Liver (tissue), 9 donors: ENCODE results near the gene AMPH. TPM values are rescaled to one million over a fixed set of nuclear protein-coding genes. Genes with fewer than 3 reads are reported as not detected.

ENCODE experiments used
- DNase-seq: peaks from one replicate; pipeline ENCODE4 v3.0.0-alpha.2; 2017; ENCODE audit warnings: low spot score
- H3K27ac ChIP-seq, 2 donors: one replicate each; pipeline ENCODE4 v1.7.0; 2013; ENCODE audit warnings: inconsistent platforms in 2 of 2, low read length in 2 of 2, control low read depth in 1 of 2, low read depth in 1 of 2, mild to moderate bottlenecking in 1 of 2
- H3K27me3 ChIP-seq, 4 donors: one replicate each; pipeline versions ENCODE4 v1.6.1 to v1.7.0; 2013; ENCODE audit warnings: low read length in 3 of 4, inconsistent platforms in 1 of 4, mild to moderate bottlenecking in 1 of 4, moderate library complexity in 1 of 4; ENCODE audit not compliant: control insufficient read depth in 4 of 4, insufficient read depth in 4 of 4
- H3K36me3 ChIP-seq, 4 donors: one replicate each; pipeline versions ENCODE4 v1.6.1 to v1.7.0; 2013; ENCODE audit warnings: low read length in 3 of 4, mild to moderate bottlenecking in 3 of 4, low read depth in 1 of 4, moderate library complexity in 1 of 4; ENCODE audit not compliant: control insufficient read depth in 4 of 4, insufficient read depth in 3 of 4
- H3K4me1 ChIP-seq, 4 donors: one replicate each; pipeline versions ENCODE4 v1.6.1 to v1.7.0; 2013; ENCODE audit warnings: low read length in 3 of 4, mild to moderate bottlenecking in 3 of 4, moderate library complexity in 1 of 4; ENCODE audit not compliant: control insufficient read depth in 4 of 4, insufficient read depth in 4 of 4
- H3K4me3 ChIP-seq, 3 donors: one replicate each; pipeline versions ENCODE4 v1.6.1 to v1.7.0; 2013; ENCODE audit warnings: low read length in 3 of 3, control low read depth in 1 of 3, low read depth in 1 of 3, mild to moderate bottlenecking in 1 of 3
- H3K9ac ChIP-seq, 2 donors: one replicate each; pipeline ENCODE4 v1.7.0; 2013; ENCODE audit warnings: low read length in 2 of 2, mild to moderate bottlenecking in 2 of 2, moderate library complexity in 2 of 2, control low read depth in 1 of 2, low read depth in 1 of 2
- H3K9me3 ChIP-seq, 4 donors: one replicate each; pipeline versions ENCODE4 v1.6.1 to v1.7.0; 2013; ENCODE audit warnings: low read length in 3 of 4; ENCODE audit not compliant: control insufficient read depth in 4 of 4
- EGR1 ChIP-seq, 2 donors: IDR thresholded peaks; 2 replicates each; pipeline ENCODE4 v1.6.1; 2016 to 2018; ENCODE audit warnings: antibody characterized with exemption in 2 of 2, low read depth in 2 of 2
- FOXA1 ChIP-seq: IDR thresholded peaks from 2 replicates; pipeline ENCODE4 v1.6.1; 2016; ENCODE audit warnings: antibody characterized with exemption
- FOXA2 ChIP-seq: IDR thresholded peaks from 2 replicates; pipeline ENCODE4 v1.6.1; 2016; ENCODE audit warnings: antibody characterized with exemption
- GABPA ChIP-seq, 2 donors: IDR thresholded peaks in 1 of 2; conservative IDR thresholded peaks in 1 of 2; 2 replicates each; pipeline ENCODE4 v1.6.1; 2016; ENCODE audit warnings: antibody characterized with exemption in 2 of 2, mild to moderate bottlenecking in 1 of 2, moderate library complexity in 1 of 2
- HNF4A ChIP-seq, 2 donors: conservative IDR thresholded peaks; 2 replicates each; pipeline ENCODE4 v1.6.1; 2016; ENCODE audit warnings: antibody characterized with exemption in 2 of 2, mild to moderate bottlenecking in 2 of 2
- NR2F2 ChIP-seq: IDR thresholded peaks from 2 replicates; pipeline ENCODE4 v1.6.1; 2016; ENCODE audit warnings: antibody characterized with exemption
- RAD21 ChIP-seq, 2 donors: IDR thresholded peaks; 2 replicates each; pipeline ENCODE4 v1.6.1; 2016; ENCODE audit warnings: antibody characterized with exemption in 2 of 2, mild to moderate bottlenecking in 2 of 2
- RXRA ChIP-seq, 2 donors: IDR thresholded peaks; 2 replicates each; pipeline ENCODE4 v1.6.1; 2017 to 2018; ENCODE audit warnings: antibody characterized with exemption in 2 of 2, mild to moderate bottlenecking in 1 of 2
- SP1 ChIP-seq: IDR thresholded peaks from 2 replicates; pipeline ENCODE4 v1.6.1; 2018; ENCODE audit warnings: antibody characterized with exemption, mild to moderate bottlenecking
- TAF1 ChIP-seq: conservative IDR thresholded peaks from 2 replicates; pipeline ENCODE4 v1.6.1; 2016; ENCODE audit warnings: antibody characterized with exemption, mild to moderate bottlenecking
- YY1 ChIP-seq: IDR thresholded peaks from 2 replicates; pipeline ENCODE4 v1.6.1; 2016; ENCODE audit warnings: antibody characterized with exemption, mild to moderate bottlenecking
- ZBTB33 ChIP-seq: IDR thresholded peaks from 2 replicates; pipeline ENCODE4 v1.6.1; 2016; ENCODE audit warnings: antibody characterized with exemption
- WGBS: extraction: QIAGEN DNeasy Blood & Tissue Kit; methylation state at CpG from one replicate; pipeline ENCODE4 v1.1.7; 2013; 5-methylcytosine and 5-hydroxymethylcytosine counted together
- polyA plus RNA-seq, 2 donors: library from polyadenylated mRNA; stranded (reverse) in 1 of 2; unstranded in 1 of 2; fragments of 200-250 nt in 1 of 2; fragments of >200 nt in 1 of 2; fragmentation: Nextera tagmentation in 1 of 2; extraction: Ambion mirVana in 1 of 2; gene quantifications; one replicate each; pipeline versions ENCODE4 v1.2.1 to v1.2.3, GENCODE V29; 2013 to 2015
- total RNA-seq, 2 donors: library from RNA; depleted of rRNA; stranded (reverse); fragments of >200 nt; gene quantifications; one replicate each; pipeline ENCODE4 v1.2.3, GENCODE V29; 2014
- TF ChIP-seq, protein P1 (sequence below): IDR thresholded peaks from 2 replicates; pipeline ENCODE4 v1.6.1; 2016; ENCODE audit warnings: antibody characterized with exemption
- TF ChIP-seq, protein P2 (sequence below): IDR thresholded peaks from 2 replicates; pipeline ENCODE4 v1.6.1; 2016; ENCODE audit warnings: antibody characterized with exemption
- TF ChIP-seq, protein P3 (sequence below): IDR thresholded peaks from 2 replicates; pipeline ENCODE4 v1.6.1; 2016; ENCODE audit warnings: antibody characterized with exemption, mild to moderate bottlenecking
- TF ChIP-seq, protein P4 (sequence below): fragments of 150-350 bp; IDR thresholded peaks from 2 replicates; pipeline ENCODE4 v1.5.1; 2017; ENCODE audit warnings: improper control_type of control experiment, low read depth, low read length; ENCODE audit not compliant: missing input control
- donor health status: healthy.
- donor health status: healthy.
- donor health status: healthy.
- donor health status: healthy.
- donor health status: healthy.

AMPH gene
- total and polyA plus RNA-seq, 4 donors, result 0.13 to 0.25 (median 0.20) TPM

DNA sequence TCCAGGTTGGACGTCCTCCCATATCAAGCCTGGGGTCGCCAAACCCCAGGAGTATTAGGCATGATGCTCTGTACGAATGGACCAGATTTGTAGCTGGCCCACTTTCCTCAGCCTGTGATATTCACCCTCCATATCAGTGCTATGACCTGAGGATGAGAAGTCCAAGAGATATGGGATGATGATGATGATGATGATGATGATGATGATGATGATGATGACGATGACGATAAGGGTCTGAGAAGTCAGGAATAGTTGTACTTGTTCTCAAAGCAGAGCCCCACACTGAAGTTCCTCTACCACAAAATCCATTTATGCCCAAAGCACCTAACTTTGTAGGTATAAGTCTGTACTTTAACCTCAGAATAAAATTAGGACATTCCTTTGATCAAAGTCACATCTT is 50.7 kb downstream of the AMPH start:
- WGBS, result 71% methylated on average over 5 of the region's 5 CpGs

DNA sequence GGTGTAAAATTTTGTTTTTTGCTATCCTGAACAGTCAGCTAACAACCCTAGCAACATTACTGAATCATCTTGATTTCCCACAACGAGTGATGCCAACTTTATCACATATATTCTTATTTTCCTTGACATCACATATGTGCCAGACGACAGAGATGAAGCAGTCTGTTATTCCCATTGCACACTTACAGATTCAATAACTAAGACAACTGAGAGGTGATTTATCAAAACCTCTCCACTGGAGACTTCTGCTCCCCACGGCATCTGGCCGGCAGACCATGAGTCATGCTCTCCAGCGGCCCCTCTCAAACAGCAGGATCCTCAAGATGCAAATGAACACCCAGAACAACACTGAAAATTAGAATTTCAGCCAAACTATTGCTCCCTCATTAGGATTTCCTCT is 57.1 kb downstream of the AMPH start:
- Histone ChIP-seq H3K9ac (no peak overlapping the region), H3K4me3 (no peak overlapping the region), H3K27me3 (peaks cover 0 to 5% (median 0%) of the 10 kb centered on the region in 4 donors), H3K4me1 (no peaks in the 10 kb centered on the region), H3K36me3 (no peaks in the 10 kb centered on the region), H3K27ac (no peak overlapping the region), H3K9me3 (no peaks in the 10 kb centered on the region)
- WGBS, result 58% methylated on average over 5 of the region's 5 CpGs
- DNase-seq, result no peak
- TF ChIP-seq YY1 (no peak), GABPA (IDR thresholded peaks at IDR 0.05 in 1 of 2, conservative IDR thresholded peaks at IDR 0.05 in 1 of 2) (no peak), FOXA2 (no peak), NR2F2 (no peak), TAF1 (no peak), RAD21 (IDR thresholded peaks at IDR 0.05) (no peak), ZBTB33 (no peak), EGR1 (IDR thresholded peaks at IDR 0.05; ENCODE audit: low read depth in 2 of 2) (no peak), SP1 (no peak), RXRA (IDR thresholded peaks at IDR 0.05) (no peak)
- TF ChIP-seq, protein P1, sequence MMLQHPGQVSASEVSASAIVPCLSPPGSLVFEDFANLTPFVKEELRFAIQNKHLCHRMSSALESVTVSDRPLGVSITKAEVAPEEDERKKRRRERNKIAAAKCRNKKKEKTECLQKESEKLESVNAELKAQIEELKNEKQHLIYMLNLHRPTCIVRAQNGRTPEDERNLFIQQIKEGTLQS, result no peak
- TF ChIP-seq, protein P2, sequence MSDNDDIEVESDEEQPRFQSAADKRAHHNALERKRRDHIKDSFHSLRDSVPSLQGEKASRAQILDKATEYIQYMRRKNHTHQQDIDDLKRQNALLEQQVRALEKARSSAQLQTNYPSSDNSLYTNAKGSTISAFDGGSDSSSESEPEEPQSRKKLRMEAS, result no peak
- TF ChIP-seq, protein P3, sequence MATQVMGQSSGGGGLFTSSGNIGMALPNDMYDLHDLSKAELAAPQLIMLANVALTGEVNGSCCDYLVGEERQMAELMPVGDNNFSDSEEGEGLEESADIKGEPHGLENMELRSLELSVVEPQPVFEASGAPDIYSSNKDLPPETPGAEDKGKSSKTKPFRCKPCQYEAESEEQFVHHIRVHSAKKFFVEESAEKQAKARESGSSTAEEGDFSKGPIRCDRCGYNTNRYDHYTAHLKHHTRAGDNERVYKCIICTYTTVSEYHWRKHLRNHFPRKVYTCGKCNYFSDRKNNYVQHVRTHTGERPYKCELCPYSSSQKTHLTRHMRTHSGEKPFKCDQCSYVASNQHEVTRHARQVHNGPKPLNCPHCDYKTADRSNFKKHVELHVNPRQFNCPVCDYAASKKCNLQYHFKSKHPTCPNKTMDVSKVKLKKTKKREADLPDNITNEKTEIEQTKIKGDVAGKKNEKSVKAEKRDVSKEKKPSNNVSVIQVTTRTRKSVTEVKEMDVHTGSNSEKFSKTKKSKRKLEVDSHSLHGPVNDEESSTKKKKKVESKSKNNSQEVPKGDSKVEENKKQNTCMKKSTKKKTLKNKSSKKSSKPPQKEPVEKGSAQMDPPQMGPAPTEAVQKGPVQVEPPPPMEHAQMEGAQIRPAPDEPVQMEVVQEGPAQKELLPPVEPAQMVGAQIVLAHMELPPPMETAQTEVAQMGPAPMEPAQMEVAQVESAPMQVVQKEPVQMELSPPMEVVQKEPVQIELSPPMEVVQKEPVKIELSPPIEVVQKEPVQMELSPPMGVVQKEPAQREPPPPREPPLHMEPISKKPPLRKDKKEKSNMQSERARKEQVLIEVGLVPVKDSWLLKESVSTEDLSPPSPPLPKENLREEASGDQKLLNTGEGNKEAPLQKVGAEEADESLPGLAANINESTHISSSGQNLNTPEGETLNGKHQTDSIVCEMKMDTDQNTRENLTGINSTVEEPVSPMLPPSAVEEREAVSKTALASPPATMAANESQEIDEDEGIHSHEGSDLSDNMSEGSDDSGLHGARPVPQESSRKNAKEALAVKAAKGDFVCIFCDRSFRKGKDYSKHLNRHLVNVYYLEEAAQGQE, result no peak

More for the DNA sequence above, 50.7 kb downstream of the AMPH start:
- Histone ChIP-seq H3K36me3 (no peaks in the 10 kb centered on the region), H3K4me3 (no peak overlapping the region), H3K9me3 (no peaks in the 10 kb centered on the region), H3K27me3 (peaks cover 0 to 11% (median 0%) of the 10 kb centered on the region in 4 donors), H3K9ac (no peak overlapping the region), H3K4me1 (no peaks in the 10 kb centered on the region), H3K27ac (no peak overlapping the region)
- no peak for DNase-seq
- TF ChIP-seq RXRA (IDR thresholded peaks at IDR 0.05), result no peak
- TF ChIP-seq YY1, result no peak
- no peak for TF ChIP-seq ZBTB33
- TF ChIP-seq, protein P2, result no peak
- no peak for TF ChIP-seq HNF4A (conservative IDR thresholded peaks at IDR 0.05)
- no peak for TF ChIP-seq NR2F2
- TF ChIP-seq GABPA (IDR thresholded peaks at IDR 0.05 in 1 of 2, conservative IDR thresholded peaks at IDR 0.05 in 1 of 2), result no peak
- TF ChIP-seq EGR1 (IDR thresholded peaks at IDR 0.05; ENCODE audit: low read depth in 2 of 2), result no peak
- TF ChIP-seq FOXA2, result no peak
- no peak for TF ChIP-seq TAF1
- no peak for TF ChIP-seq RAD21 (IDR thresholded peaks at IDR 0.05)
- TF ChIP-seq, protein P4, sequence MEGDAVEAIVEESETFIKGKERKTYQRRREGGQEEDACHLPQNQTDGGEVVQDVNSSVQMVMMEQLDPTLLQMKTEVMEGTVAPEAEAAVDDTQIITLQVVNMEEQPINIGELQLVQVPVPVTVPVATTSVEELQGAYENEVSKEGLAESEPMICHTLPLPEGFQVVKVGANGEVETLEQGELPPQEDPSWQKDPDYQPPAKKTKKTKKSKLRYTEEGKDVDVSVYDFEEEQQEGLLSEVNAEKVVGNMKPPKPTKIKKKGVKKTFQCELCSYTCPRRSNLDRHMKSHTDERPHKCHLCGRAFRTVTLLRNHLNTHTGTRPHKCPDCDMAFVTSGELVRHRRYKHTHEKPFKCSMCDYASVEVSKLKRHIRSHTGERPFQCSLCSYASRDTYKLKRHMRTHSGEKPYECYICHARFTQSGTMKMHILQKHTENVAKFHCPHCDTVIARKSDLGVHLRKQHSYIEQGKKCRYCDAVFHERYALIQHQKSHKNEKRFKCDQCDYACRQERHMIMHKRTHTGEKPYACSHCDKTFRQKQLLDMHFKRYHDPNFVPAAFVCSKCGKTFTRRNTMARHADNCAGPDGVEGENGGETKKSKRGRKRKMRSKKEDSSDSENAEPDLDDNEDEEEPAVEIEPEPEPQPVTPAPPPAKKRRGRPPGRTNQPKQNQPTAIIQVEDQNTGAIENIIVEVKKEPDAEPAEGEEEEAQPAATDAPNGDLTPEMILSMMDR, result no peak
- TF ChIP-seq FOXA1, result no peak
- TF ChIP-seq, protein P1, result no peak
